GM21619 (cell line): Measurements from ENCODE around the gene MYO19.
"Not testable (repeated sequence)": the region's sequence is repeated elsewhere in the genome, so short reads cannot be mapped to it uniquely, and the experiment has no call there.

ENCODE experiments used
- ATAC-seq: cut with Tn5 transposase; IDR thresholded peaks from one replicate; pipeline ENCODE4 v1.9.1; 2021; ENCODE audit not compliant: unreplicated experiment

Gene MYO19

GRCh38 chr17:36532435-36532975 lies 2.2 kb downstream of the MYO19 start:
- no peak for ATAC-seq

GRCh38 chr17:36529121-36529520 lies 5.5 kb downstream of the MYO19 start:
- ATAC-seq = no peak

- ATAC-seq = no peak
Measured at GRCh38 chr17:36527621-36528250, 6.9 kb downstream of the MYO19 start.

GRCh38 chr17:36525888-36526287 lies 8.8 kb downstream of the MYO19 start:
- ATAC-seq = no peak

- no peak for ATAC-seq
Measured at GRCh38 chr17:36525113-36525512, 9.6 kb downstream of the MYO19 start.

GRCh38 chr17:36524428-36524876 lies 10.2 kb downstream of the MYO19 start:
- ATAC-seq = no peak

- ATAC-seq = no peak
Measured at GRCh38 chr17:36523113-36523512, 11.6 kb downstream of the MYO19 start.

- ATAC-seq = no peak
Measured at GRCh38 chr17:36515837-36516236, 18.8 kb downstream of the MYO19 start.

- ATAC-seq = no peak
Measured at GRCh38 chr17:36514856-36515255, 19.8 kb downstream of the MYO19 start.

GRCh38 chr17:36512641-36513040 lies 22.0 kb downstream of the MYO19 start:
- ATAC-seq = no peak

- ATAC-seq = no peak
Measured at GRCh38 chr17:36511216-36511615, 23.5 kb downstream of the MYO19 start.

GRCh38 chr17:36510636-36511035 lies 24.0 kb downstream of the MYO19 start:
- no peak for ATAC-seq

GRCh38 chr17:36509272-36509985 lies 25.2 kb downstream of the MYO19 start:
- no peak for ATAC-seq

GRCh38 chr17:36508439-36508838 lies 26.2 kb downstream of the MYO19 start:
- ATAC-seq = not testable (repeated sequence)

GRCh38 chr17:36507266-36507665 lies 27.4 kb downstream of the MYO19 start:
- no peak for ATAC-seq

GRCh38 chr17:36506831-36507230 lies 27.8 kb downstream of the MYO19 start:
- ATAC-seq = no peak

GRCh38 chr17:36506249-36506826 lies 28.3 kb downstream of the MYO19 start:
- no peak for ATAC-seq

GRCh38 chr17:36505171-36505570 lies 29.5 kb downstream of the MYO19 start:
- ATAC-seq = no peak

GRCh38 chr17:36504156-36504545 lies 30.5 kb downstream of the MYO19 start:
- no peak for ATAC-seq

GRCh38 chr17:36503456-36504155 lies 31.1 kb downstream of the MYO19 start:
- ATAC-seq = no peak

GRCh38 chr17:36501963-36502362 lies 32.7 kb downstream of the MYO19 start:
- ATAC-seq = no peak
